Measurements from ENCODE around the gene AKNAD1. TPM values are rescaled to one million over a fixed set of nuclear protein-coding genes. Genes with fewer than 3 reads are reported as not detected.

AKNAD1 gene
- total RNA-seq, 1 donor from 2014 or later = not detected

- no peak overlapping the region for H3K27ac Mint-ChIP-seq (ENCODE audit: unreplicated experiment)
- TF ChIP-seq CTCF (IDR thresholded peaks at IDR 0.05; ENCODE audit: unreplicated experiment) = no peak
- H3K4me1 Mint-ChIP-seq (ENCODE audit: unreplicated experiment) = peaks cover 27% of the 10 kb centered on the region
- no peak for DNase-seq (ENCODE audit: low spot score)
- no peaks in the 10 kb centered on the region for H3K36me3 Mint-ChIP-seq (ENCODE audit: low read depth, unreplicated experiment)
- H3K9me3 Mint-ChIP-seq (ENCODE audit: unreplicated experiment) = no peaks in the 10 kb centered on the region
- H3K4me3 Mint-ChIP-seq (ENCODE audit: unreplicated experiment) = no peak overlapping the region
- peaks cover 1% of the 10 kb centered on the region for H3K27me3 Mint-ChIP-seq (ENCODE audit: unreplicated experiment)
These were observed 28.1 kb upstream of the AKNAD1 start for GRCh38 chr1:108884968-108885367.

GRCh38 chr1:108882837-108883236 lies 25.9 kb upstream of the AKNAD1 start:
- no peak overlapping the region for H3K27ac Mint-ChIP-seq (ENCODE audit: unreplicated experiment)
- no peak for TF ChIP-seq CTCF (IDR thresholded peaks at IDR 0.05; ENCODE audit: unreplicated experiment)
- no peak for DNase-seq (ENCODE audit: low spot score)
- H3K36me3 Mint-ChIP-seq (ENCODE audit: low read depth, unreplicated experiment) = peaks cover 2% of the 10 kb centered on the region
- no peak overlapping the region for H3K4me3 Mint-ChIP-seq (ENCODE audit: unreplicated experiment)
- H3K9me3 Mint-ChIP-seq (ENCODE audit: unreplicated experiment) = no peaks in the 10 kb centered on the region
- peaks cover 1% of the 10 kb centered on the region for H3K27me3 Mint-ChIP-seq (ENCODE audit: unreplicated experiment)
- peaks cover 15% of the 10 kb centered on the region for H3K4me1 Mint-ChIP-seq (ENCODE audit: unreplicated experiment)

- DNase-seq (ENCODE audit: low spot score) = no peak
- peaks cover 1% of the 10 kb centered on the region for H3K27me3 Mint-ChIP-seq (ENCODE audit: unreplicated experiment)
- peaks cover 8% of the 10 kb centered on the region for H3K4me1 Mint-ChIP-seq (ENCODE audit: unreplicated experiment)
- H3K4me3 Mint-ChIP-seq (ENCODE audit: unreplicated experiment) = no peak overlapping the region
- H3K27ac Mint-ChIP-seq (ENCODE audit: unreplicated experiment) = no peak overlapping the region
- H3K9me3 Mint-ChIP-seq (ENCODE audit: unreplicated experiment) = no peaks in the 10 kb centered on the region
- H3K36me3 Mint-ChIP-seq (ENCODE audit: low read depth, unreplicated experiment) = peaks cover 2% of the 10 kb centered on the region
- no peak for TF ChIP-seq CTCF (IDR thresholded peaks at IDR 0.05; ENCODE audit: unreplicated experiment)
These were observed 24.5 kb upstream of the AKNAD1 start for GRCh38 chr1:108881369-108881768.

GRCh38 chr1:108880850-108881249 lies 24.0 kb upstream of the AKNAD1 start:
- Mint-ChIP-seq H3K9me3 (ENCODE audit: unreplicated experiment) (no peaks in the 10 kb centered on the region), H3K4me3 (ENCODE audit: unreplicated experiment) (no peak overlapping the region), H3K27ac (ENCODE audit: unreplicated experiment) (no peak overlapping the region), H3K36me3 (ENCODE audit: low read depth, unreplicated experiment) (peaks cover 2% of the 10 kb centered on the region), H3K27me3 (ENCODE audit: unreplicated experiment) (peaks cover 1% of the 10 kb centered on the region), H3K4me1 (ENCODE audit: unreplicated experiment) (peaks cover 5% of the 10 kb centered on the region)
- DNase-seq (ENCODE audit: low spot score) = no peak
- no peak for TF ChIP-seq CTCF (IDR thresholded peaks at IDR 0.05; ENCODE audit: unreplicated experiment)

GRCh38 chr1:108878678-108879077 lies 21.8 kb upstream of the AKNAD1 start:
- H3K9me3 Mint-ChIP-seq (ENCODE audit: unreplicated experiment) = no peaks in the 10 kb centered on the region
- DNase-seq (ENCODE audit: low spot score) = no peak
- no peak for TF ChIP-seq CTCF (IDR thresholded peaks at IDR 0.05; ENCODE audit: unreplicated experiment)
- H3K4me1 Mint-ChIP-seq (ENCODE audit: unreplicated experiment) = peaks cover 5% of the 10 kb centered on the region
- peaks cover under 1% of the 10 kb centered on the region for H3K27me3 Mint-ChIP-seq (ENCODE audit: unreplicated experiment)
- H3K27ac Mint-ChIP-seq (ENCODE audit: unreplicated experiment) = no peak overlapping the region
- H3K4me3 Mint-ChIP-seq (ENCODE audit: unreplicated experiment) = no peak overlapping the region
- peaks cover 2% of the 10 kb centered on the region for H3K36me3 Mint-ChIP-seq (ENCODE audit: low read depth, unreplicated experiment)
